ENCODE measurements around the gene SLC2A11. TPM values are rescaled to one million over a fixed set of nuclear protein-coding genes. Genes with fewer than 3 reads are reported as not detected.

Gene SLC2A11
- total RNA-seq, 1 donor from 2014 or later = 18.2 TPM

GRCh38 chr22:23825246-23825905 is 32.3 kb upstream of the SLC2A11 start:
- no peaks in the 10 kb centered on the region for H3K9me3 Mint-ChIP-seq
- no peaks in the 10 kb centered on the region for H3K4me1 Mint-ChIP-seq
- no peak for TF ChIP-seq CTCF (conservative IDR thresholded peaks at IDR 0.05)
- no peaks in the 10 kb centered on the region for H3K27me3 Mint-ChIP-seq (ENCODE audit: low read depth)
- peak overlapping the region; percentile 43 for H3K27ac Mint-ChIP-seq (ENCODE audit: unreplicated experiment)
- peaks cover 19% of the 10 kb centered on the region for H3K36me3 Mint-ChIP-seq (ENCODE audit: low read depth)
- no peak for DNase-seq (ENCODE audit: low read depth, low spot score)
- H3K4me3 Mint-ChIP-seq = no peak overlapping the region

GRCh38 chr22:23826510-23827350 is 30.9 kb upstream of the SLC2A11 start:
- TF ChIP-seq CTCF (conservative IDR thresholded peaks at IDR 0.05) = no peak
- Mint-ChIP-seq H3K27ac (ENCODE audit: unreplicated experiment) (no peak overlapping the region), H3K4me3 (no peak overlapping the region), H3K9me3 (no peaks in the 10 kb centered on the region), H3K27me3 (ENCODE audit: low read depth) (no peaks in the 10 kb centered on the region), H3K36me3 (ENCODE audit: low read depth) (peaks cover 15% of the 10 kb centered on the region), H3K4me1 (no peaks in the 10 kb centered on the region)
- no peak for DNase-seq (ENCODE audit: low read depth, low spot score)

GRCh38 chr22:23827351-23827995 is 30.2 kb upstream of the SLC2A11 start:
- no peak for DNase-seq (ENCODE audit: low read depth, low spot score)
- H3K4me1 Mint-ChIP-seq = no peaks in the 10 kb centered on the region
- no peaks in the 10 kb centered on the region for H3K9me3 Mint-ChIP-seq
- peaks cover 15% of the 10 kb centered on the region for H3K36me3 Mint-ChIP-seq (ENCODE audit: low read depth)
- no peak for TF ChIP-seq CTCF (conservative IDR thresholded peaks at IDR 0.05)
- no peaks in the 10 kb centered on the region for H3K27me3 Mint-ChIP-seq (ENCODE audit: low read depth)
- no peak overlapping the region for H3K4me3 Mint-ChIP-seq
- no peak overlapping the region for H3K27ac Mint-ChIP-seq (ENCODE audit: unreplicated experiment)

- Mint-ChIP-seq H3K4me1 (no peaks in the 10 kb centered on the region), H3K27me3 (ENCODE audit: low read depth) (no peaks in the 10 kb centered on the region), H3K27ac (ENCODE audit: unreplicated experiment) (peak overlapping the region; percentile 93), H3K9me3 (no peaks in the 10 kb centered on the region), H3K4me3 (peak overlapping the region; percentile 16), H3K36me3 (ENCODE audit: low read depth) (peaks cover 9% of the 10 kb centered on the region)
- no peak for TF ChIP-seq CTCF (conservative IDR thresholded peaks at IDR 0.05)
- DNase-seq (ENCODE audit: low read depth, low spot score) = no peak
These were observed 28.6 kb upstream of the SLC2A11 start for GRCh38 chr22:23828800-23829680.

GRCh38 chr22:23829845-23830372 is 27.8 kb upstream of the SLC2A11 start:
- H3K4me3 Mint-ChIP-seq = no peak overlapping the region

More at GRCh38 chr22:23829845-23830372, 27.8 kb upstream of the SLC2A11 start:
- no peaks in the 10 kb centered on the region for H3K4me1 Mint-ChIP-seq
- H3K27me3 Mint-ChIP-seq (ENCODE audit: low read depth) = no peaks in the 10 kb centered on the region
- peaks cover 9% of the 10 kb centered on the region for H3K36me3 Mint-ChIP-seq (ENCODE audit: low read depth)
- TF ChIP-seq CTCF (conservative IDR thresholded peaks at IDR 0.05) = no peak
- no peak overlapping the region for H3K27ac Mint-ChIP-seq (ENCODE audit: unreplicated experiment)
- H3K9me3 Mint-ChIP-seq = no peaks in the 10 kb centered on the region
- DNase-seq (ENCODE audit: low read depth, low spot score) = no peak
